GM20431 (cell line): ENCODE results near the gene PID1.

Experiments used
- in situ Hi-C: fragments of 300-500 bp; cut with MseI, MboI; formaldehyde crosslinking; loops from one replicate; pipeline ENCODE4 v1.15.0; 2020; ENCODE audit warnings: low sequenced_read_pairs; ENCODE audit not compliant: unreplicated experiment

Gene PID1

GRCh38 chr2:229045671-229046070 is 225.4 kb downstream of the PID1 start:
- in situ Hi-C loops, result no loop called here

- in situ Hi-C loops, result no loop called here
Measured at GRCh38 chr2:229044581-229044980, 226.5 kb downstream of the PID1 start.

- in situ Hi-C loops, result no loop called here
Measured at GRCh38 chr2:229043681-229044080, 227.4 kb downstream of the PID1 start.

- in situ Hi-C loops, result no loop called here
Measured at GRCh38 chr2:229042349-229042748, 228.7 kb downstream of the PID1 start.

GRCh38 chr2:229041691-229042090 is 229.4 kb downstream of the PID1 start:
- in situ Hi-C loops, result no loop called here

- in situ Hi-C loops, result no loop called here
Measured at GRCh38 chr2:229037621-229038020, 233.5 kb downstream of the PID1 start.

GRCh38 chr2:229033816-229034215 is 237.3 kb downstream of the PID1 start:
- in situ Hi-C loops, result no loop called here

- in situ Hi-C loops, result no loop called here
Measured at GRCh38 chr2:229032608-229033234, 238.4 kb downstream of the PID1 start.

GRCh38 chr2:229027353-229028105 is 243.6 kb downstream of the PID1 start:
- in situ Hi-C loops, result no loop called here

GRCh38 chr2:229025653-229026052 is 245.4 kb downstream of the PID1 start:
- in situ Hi-C loops, result no loop called here

- in situ Hi-C loops, result no loop called here
Measured at GRCh38 chr2:229022652-229023051, 248.4 kb downstream of the PID1 start.

- in situ Hi-C loops, result no loop called here
Measured at GRCh38 chr2:229022071-229022470, 249.0 kb downstream of the PID1 start.

GRCh38 chr2:229009816-229010215 is 261.3 kb downstream of the PID1 start:
- in situ Hi-C loops, result no loop called here

GRCh38 chr2:229003256-229003655 is 267.8 kb downstream of the PID1 start:
- in situ Hi-C loops, result no loop called here

GRCh38 chr2:229001196-229001595 is 269.9 kb downstream of the PID1 start:
- in situ Hi-C loops, result no loop called here

- in situ Hi-C loops, result no loop called here
Measured at GRCh38 chr2:228999326-228999725, 271.8 kb downstream of the PID1 start.

GRCh38 chr2:228988786-228989185 is 282.3 kb downstream of the PID1 start:
- in situ Hi-C loops, result no loop called here

GRCh38 chr2:228987441-228988155 is 283.5 kb downstream of the PID1 start:
- in situ Hi-C loops, result no loop called here

- in situ Hi-C loops, result no loop called here
Measured at GRCh38 chr2:228986961-228987360, 284.1 kb downstream of the PID1 start.

GRCh38 chr2:228983700-228984099 is 287.4 kb downstream of the PID1 start:
- in situ Hi-C loops, result no loop called here

- in situ Hi-C loops, result no loop called here
Measured at GRCh38 chr2:228974169-228974568, 296.9 kb downstream of the PID1 start.
